DND-41 (cell line): ENCODE data around the gene CIC.

Experiments
- CTCF ChIP-seq: IDR thresholded peaks from 2 replicates; pipeline ENCODE4 v1.5.1; 2012; ENCODE audit warnings: borderline replicate concordance, low read length, moderate library complexity, mild to moderate bottlenecking; ENCODE audit not compliant: poor library complexity, severe bottlenecking; ENCODE audit errors: extremely low read depth
- EZH2 ChIP-seq: IDR thresholded peaks from 3 replicates; pipeline ENCODE4 v1.6.1; 2012; ENCODE audit warnings: borderline replicate concordance, low read depth, mild to moderate bottlenecking, moderate library complexity, low read length, inconsistent platforms; ENCODE audit not compliant: severe bottlenecking

GRCh38 chr19:42278452-42279154, 9.6 kb downstream of the CIC start:
- TF ChIP-seq CTCF (no peak), EZH2 (no peak)
